ENCODE measurements around the gene MICAL3.
"Not testable (repeated sequence)": the region's sequence is repeated elsewhere in the genome, so short reads cannot be mapped to it uniquely, and the experiment has no call there.

Gene MICAL3

DNA sequence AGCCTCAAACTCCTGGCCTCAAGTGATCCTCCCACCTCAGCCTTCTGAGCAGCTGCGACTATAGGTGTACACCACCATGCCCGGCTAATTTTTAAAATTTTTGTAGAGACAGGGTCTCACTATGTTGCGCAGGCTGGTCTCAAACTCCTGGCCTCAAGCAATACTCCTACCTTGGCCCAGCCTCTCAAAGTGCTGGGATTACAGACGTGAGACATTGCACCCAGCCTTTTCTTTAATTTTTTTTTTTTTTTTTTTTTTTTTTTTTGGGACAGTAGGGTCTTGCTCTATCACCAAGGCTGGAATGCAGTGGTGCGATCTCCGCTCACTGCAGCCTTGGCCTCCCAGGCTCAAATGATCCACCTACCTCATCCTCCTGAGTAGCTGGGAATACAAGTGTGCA, 29.1 kb downstream of the MICAL3 start:
- not testable (repeated sequence) for DNase-seq (ENCODE audit: low spot score)

DNA sequence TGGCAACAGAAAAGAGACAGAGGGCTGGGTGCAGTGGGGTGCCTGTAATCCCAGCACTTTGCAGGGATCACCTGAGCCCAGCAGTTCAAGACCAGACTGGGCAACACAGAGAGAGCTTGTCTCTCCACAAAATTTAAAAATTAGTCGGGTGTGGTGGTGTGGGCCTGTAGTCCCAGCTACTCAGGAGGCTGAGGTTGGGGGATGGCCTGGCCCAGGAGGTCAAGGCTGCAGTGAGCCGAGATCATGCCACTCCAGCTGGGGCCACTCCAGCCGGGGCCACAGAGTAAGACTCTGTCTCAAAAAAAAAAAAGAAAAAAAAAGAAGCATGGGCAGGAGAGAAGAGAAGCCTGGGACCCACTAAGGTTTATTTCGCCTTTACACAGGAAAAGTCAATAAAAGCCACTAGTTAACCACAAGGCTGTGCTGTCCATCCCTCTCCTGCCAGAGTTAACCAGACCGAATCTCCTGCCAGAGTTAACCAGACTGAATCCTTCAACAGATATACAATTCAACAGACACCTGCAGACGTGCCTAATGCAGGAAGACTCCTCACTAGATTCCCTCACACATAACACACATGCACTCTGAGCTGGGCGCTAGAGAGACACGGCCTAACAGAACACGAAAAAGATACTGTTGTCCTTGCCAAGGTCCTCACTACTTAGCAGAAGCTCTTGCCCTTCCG, 29.8 kb downstream of the MICAL3 start:
- DNase-seq (ENCODE audit: low spot score): no peak

DNA sequence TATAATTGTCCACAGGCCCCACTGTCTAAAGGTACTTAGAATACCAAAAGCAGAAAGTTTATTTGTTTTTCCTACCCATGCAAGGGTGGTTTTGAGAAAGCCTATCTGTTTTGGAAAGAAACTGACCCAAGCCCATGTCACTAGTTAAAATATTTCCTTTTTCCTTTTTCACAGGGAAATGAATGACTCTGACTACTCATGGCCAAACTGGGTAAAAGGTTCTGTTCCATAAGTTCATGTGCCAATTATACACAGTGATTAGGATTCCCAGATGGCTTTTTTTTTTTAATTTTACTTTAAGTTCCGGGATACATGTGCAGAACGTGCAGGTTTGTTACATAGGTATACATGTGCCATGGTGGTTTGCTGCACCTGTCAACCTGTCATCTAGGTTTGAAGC, 31.4 kb downstream of the MICAL3 start:
- not testable (repeated sequence) for DNase-seq (ENCODE audit: low spot score)

DNA sequence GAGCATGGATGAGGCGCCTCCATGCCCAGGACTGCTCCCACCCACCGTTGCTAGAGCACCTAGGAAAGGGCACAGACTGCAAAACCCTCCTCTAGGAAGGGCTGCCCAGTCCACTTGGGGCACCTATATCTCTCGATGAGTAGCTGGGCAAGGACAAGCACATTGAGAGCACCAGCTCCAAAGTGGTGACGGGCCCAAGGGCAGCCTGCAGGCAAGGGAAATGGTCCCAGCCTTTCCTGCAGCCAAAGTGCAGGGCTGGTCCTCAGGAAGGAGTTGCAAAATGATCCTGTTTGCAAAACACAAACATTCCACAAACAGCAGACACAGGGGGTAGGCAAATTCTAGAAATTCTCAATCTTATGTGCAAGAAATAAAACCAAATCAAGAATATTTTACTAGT, 32.4 kb downstream of the MICAL3 start:
- not testable (repeated sequence) for DNase-seq (ENCODE audit: low spot score)

DNA sequence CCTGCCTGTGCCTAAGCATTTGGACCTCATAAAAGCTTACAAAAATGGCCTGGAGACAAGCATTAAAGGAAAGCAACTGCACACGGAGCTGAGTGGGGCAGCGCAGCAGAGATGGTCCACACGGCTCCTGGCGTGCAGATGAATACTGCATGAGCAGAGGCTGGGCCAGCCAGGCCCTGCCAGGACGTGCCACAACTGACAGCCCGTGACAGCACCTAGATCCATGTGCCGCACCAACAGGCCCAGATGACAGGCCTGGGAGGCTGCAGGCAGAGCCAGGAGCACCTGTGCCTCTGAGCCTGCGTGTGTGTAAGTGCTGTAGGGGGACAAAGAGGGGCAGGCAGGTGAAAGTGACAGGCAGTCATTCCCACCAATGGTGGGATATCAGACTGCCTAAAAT, 33.4 kb downstream of the MICAL3 start:
- no peak for DNase-seq (ENCODE audit: low spot score)

- no peak for DNase-seq (ENCODE audit: low spot score)
These were observed 34.2 kb downstream of the MICAL3 start for GRCh38 chr22:17990147-17990546.

DNA sequence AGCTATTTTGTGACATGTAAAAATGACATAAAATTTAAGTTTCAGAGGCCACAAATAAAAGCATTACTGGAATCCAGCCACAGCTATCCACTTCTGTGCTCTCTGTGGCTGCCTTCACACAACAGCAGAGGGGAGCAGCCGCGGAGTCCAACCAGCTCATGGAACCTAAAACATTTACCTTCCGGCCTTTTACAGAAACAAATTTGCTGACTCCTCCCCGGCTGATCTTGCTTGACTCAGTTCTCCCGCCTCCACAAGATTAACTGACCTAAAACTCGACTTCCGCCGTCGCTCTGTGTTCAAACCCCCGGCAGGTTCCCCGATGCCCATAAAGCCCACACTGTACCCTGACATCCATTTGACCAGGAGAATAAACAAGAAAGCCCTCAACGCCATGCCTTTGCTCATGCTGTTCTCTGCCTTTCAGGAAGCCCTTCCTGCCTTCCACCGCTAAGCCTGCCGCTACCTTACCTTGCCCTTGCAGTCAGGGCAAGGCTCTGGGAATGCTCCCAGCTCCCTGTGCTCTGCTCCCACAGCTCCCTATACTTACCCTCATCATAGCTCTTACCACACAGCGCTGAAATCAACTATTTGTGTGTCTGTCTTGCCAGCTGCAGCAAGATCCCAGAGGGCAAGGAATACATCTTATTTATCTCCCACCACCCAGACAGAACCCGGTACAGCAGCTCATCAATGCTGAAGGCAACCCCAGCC, 35.4 kb downstream of the MICAL3 start:
- DNase-seq (ENCODE audit: low spot score): no peak

DNA sequence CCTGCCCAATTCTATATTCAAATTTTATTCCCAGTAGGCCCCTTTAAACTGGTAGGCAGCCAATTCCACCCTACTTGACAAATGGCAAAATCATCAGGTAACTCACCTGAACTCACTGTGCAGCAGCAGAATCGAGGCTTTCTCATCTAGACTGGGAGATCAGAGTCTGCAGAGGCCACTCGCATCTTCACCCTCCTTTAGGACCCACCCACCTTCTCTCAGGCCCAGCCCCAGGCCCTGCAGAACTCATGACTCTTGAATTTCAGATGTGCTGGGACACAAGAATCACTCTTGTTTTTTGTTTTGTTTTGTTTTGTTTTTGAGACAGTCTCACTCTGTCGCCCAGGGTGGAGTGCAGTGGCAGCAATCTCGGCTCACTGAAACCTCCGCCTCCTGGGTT, 38.8 kb downstream of the MICAL3 start:
- DNase-seq (ENCODE audit: low spot score): no peak

DNA sequence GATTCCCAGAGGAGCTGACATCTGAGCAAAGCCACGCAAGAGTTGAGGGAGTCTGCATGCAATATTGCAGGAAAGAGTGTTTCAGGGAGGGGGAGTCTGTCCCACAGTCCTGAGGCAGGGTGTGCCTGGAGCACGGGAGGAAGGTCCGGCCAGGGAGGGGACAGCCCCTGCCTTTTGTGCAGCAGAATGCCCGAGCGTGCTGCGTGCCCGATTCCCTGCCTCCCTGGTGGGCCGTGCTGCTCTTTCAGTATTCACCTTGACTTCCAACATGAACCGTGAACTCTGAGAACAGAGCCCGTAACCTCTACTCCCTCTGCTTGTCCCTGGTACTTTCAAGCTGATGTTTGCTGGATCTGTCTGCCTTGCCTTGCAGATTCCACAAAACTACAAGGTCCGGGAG, 39.3 kb downstream of the MICAL3 start:
- not testable (repeated sequence) for DNase-seq (ENCODE audit: low spot score)

GRCh38 chr22:17984114-17984513, 40.2 kb downstream of the MICAL3 start:
- DNase-seq (ENCODE audit: low spot score): no peak

DNA sequence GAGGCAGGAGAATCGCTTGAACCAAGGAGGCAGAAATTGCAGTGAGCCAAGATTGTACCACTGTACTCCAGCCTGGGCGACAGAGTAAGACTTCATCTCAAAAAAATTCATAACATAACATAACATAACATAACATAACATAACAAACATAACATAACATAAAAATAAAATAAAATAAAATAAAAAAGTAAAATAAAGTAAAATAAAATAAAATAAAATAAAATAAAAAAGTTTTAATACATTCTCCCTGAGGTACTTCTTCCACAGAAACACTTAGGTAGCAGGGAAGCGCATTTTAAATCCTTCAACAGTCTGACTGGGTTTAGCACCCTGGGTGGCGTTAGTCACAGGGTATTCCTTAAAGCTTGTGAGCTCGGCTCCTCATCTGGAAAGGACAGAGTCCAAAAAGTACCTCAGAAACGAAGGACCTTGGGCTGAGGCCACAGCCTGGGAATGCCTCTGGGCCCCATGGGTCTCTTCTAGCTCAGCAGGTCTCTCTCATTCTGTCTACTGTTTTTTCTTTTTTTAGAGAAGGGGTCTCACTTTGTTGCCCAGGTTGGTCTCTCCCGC, 41.7 kb downstream of the MICAL3 start:
- DNase-seq (ENCODE audit: low spot score): no peak

DNA sequence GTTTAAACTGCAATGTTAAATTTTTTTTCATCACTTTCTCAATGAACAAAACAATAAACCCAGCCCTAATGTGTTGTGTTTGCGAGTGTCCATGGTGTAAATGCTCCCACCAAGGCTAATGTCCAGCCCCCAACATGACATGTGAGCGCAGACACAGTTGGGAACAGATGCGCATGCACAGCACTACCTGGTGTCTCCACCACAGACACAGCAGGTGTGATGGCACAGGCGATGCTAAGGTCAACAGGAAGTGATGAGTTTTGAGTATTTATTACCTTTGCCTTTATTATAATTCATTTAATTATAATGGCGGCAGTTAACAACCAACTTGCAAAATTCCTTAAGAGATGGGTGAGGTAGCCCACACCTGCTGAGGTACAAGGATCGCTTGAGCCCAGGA, 42.9 kb downstream of the MICAL3 start:
- DNase-seq (ENCODE audit: low spot score): no peak

GRCh38 chr22:17980638-17981051, 43.7 kb downstream of the MICAL3 start:
- DNase-seq (ENCODE audit: low spot score): peak; percentile 98

DNA sequence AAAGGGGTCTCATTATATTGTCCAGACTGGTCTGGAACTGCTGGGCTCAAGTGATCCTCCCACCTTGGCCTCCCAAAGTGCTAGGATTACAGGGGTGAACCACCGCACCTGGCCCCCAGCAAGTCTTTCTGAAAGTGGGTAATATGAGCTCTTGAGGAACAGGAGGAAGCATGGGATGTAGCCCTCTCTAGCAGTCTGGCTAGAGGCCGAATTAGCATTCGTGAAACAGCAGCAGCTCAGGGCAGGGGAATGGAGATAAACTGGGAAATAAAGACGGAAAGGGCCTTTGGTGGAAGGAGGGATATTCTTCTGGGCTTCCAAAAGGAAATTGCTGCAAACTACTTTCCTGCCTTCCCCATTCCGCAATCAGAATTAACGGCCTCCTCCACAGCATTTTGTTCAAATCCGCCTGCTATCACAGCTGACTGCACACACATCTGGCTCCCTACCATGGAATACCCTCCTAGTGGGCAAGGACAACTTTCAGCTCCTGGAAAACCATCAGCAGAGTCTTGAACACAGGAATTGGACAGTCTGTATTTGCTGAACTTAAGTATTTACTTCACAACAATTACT, 44.3 kb downstream of the MICAL3 start:
- peak; percentile 69 for DNase-seq (ENCODE audit: low spot score)

- no peak for DNase-seq (ENCODE audit: low spot score)
These were observed 46.3 kb downstream of the MICAL3 start for GRCh38 chr22:17978027-17978426.

GRCh38 chr22:17977371-17977770, 47.0 kb downstream of the MICAL3 start:
- DNase-seq (ENCODE audit: low spot score): no peak

DNA sequence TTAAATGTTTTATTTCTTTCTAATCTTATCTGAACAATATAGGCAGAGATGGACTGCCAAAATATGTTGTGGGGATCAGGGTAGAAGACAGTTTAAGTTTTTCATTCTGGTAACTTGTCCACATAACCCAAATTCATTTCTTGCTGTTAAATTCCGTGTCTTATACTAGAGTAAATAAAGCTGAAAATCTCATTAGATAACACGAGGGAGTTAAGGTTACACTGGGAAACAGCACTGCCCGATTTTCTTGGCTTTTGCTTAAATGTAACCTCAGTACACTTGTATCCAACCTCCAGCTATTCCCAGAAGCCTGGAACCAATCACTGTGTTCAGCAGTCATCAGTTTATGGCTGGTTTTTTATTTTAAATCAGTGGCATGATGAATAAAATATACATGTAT, 48.2 kb downstream of the MICAL3 start:
- DNase-seq (ENCODE audit: low spot score): no peak

- DNase-seq (ENCODE audit: low spot score): no peak
These were observed 49.5 kb downstream of the MICAL3 start for GRCh38 chr22:17974703-17975372.

- peak; percentile 41 for DNase-seq (ENCODE audit: low spot score)
These were observed 50.3 kb downstream of the MICAL3 start for GRCh38 chr22:17974087-17974486.

DNA sequence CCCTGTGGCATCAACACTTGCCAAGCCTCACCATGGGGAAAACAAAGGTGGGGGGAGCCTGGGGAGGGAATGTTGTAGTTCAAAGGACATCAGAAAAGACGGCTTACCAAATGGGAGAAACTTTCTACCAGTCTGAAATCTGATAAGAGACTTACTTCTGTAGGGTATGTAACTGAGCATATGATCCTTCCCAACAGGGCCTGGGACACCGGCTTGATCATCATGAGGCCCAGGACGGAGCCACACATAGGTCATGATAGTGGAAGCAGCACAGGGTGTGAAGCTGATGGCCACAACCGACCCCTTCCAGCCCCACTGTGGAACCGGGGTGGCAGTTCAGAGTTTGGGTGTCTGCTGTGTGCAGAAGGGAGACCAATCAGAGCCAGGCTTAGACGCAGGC, 51.1 kb downstream of the MICAL3 start:
- DNase-seq (ENCODE audit: low spot score): no peak

DNA sequence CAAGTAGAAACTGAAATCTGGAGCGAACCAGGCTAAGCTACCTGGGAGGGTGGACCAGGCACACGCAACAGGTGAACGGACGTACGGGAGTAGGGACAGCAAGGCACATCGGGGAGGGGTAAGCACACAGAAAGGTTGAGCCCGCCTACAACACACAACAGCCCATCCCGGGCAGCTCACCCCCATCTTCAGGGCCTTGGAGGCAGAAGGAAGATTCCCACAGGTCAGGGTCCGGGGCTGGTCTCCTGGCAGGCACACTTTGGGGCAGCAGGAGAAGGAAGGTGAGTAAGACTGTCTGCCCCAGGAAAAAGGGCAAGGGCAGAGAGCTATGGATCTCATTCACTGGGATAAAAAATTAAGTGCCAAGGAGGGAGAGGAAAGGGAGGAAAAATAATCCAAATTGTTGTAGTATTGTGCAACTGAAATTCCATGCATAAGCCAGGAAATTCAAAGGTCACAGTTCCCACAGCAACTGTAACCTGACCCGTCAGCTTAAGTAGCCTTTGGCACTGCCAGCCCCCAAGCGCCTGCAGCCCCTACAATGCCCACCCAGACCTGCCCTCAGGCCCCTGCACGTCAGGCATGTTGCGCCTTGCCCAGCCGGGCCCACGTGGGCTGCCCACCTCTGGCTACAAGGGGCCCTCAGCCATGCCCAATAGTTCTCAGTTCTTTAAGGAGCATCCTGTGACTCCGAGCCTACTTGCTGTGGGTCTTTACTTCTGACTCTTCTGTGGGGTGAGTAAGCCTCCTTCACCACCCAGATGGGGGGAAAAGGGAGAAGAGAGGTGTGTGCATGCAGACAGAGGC, 51.8 kb downstream of the MICAL3 start:
- DNase-seq (ENCODE audit: low spot score): no peak

- no peak for DNase-seq (ENCODE audit: low spot score)
These were observed 52.6 kb downstream of the MICAL3 start for GRCh38 chr22:17971711-17972110.

Measured in hematopoietic multipotent progenitor cell treated with erythropoietin and hydrocortisone succinate and interleukin-3 and kit ligand, for 15 days (in vitro differentiated cells).